Effector CD8-positive, alpha-beta T cell (primary cell): ENCODE results near the gene RAPGEF2.
"Not testable (repeated sequence)": the region's sequence is repeated elsewhere in the genome, so short reads cannot be mapped to it uniquely, and the experiment has no call there.

Experiments
- DNase-seq: peaks from one replicate; lab custom pipeline; 2025; lab: John Stamatoyannopoulos, UW
- total RNA-seq, 4 experiments: gene quantifications; one replicate each; lab custom pipeline; 2026; lab: John Stamatoyannopoulos, UW

RAPGEF2 gene, protein sequence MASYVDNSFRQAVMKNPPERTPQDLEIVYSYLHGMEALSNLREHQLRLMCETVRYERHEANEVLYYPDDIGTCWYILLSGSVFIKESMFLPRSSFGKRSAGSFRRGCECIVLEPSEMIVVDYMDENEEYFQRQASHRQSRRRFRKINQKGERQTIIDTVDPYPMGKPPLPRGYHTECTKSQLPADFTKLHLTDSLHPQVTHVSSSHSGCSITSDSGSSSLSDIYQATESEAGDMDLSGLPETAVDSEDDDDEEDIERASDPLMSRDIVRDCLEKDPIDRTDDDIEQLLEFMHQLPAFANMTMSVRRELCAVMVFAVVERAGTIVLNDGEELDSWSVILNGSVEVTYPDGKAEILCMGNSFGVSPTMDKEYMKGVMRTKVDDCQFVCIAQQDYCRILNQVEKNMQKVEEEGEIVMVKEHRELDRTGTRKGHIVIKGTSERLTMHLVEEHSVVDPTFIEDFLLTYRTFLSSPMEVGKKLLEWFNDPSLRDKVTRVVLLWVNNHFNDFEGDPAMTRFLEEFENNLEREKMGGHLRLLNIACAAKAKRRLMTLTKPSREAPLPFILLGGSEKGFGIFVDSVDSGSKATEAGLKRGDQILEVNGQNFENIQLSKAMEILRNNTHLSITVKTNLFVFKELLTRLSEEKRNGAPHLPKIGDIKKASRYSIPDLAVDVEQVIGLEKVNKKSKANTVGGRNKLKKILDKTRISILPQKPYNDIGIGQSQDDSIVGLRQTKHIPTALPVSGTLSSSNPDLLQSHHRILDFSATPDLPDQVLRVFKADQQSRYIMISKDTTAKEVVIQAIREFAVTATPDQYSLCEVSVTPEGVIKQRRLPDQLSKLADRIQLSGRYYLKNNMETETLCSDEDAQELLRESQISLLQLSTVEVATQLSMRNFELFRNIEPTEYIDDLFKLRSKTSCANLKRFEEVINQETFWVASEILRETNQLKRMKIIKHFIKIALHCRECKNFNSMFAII (N-terminal part only)
- 104 to 180 (median 143) reads per million in 4 experiments for total RNA-seq

DNA sequence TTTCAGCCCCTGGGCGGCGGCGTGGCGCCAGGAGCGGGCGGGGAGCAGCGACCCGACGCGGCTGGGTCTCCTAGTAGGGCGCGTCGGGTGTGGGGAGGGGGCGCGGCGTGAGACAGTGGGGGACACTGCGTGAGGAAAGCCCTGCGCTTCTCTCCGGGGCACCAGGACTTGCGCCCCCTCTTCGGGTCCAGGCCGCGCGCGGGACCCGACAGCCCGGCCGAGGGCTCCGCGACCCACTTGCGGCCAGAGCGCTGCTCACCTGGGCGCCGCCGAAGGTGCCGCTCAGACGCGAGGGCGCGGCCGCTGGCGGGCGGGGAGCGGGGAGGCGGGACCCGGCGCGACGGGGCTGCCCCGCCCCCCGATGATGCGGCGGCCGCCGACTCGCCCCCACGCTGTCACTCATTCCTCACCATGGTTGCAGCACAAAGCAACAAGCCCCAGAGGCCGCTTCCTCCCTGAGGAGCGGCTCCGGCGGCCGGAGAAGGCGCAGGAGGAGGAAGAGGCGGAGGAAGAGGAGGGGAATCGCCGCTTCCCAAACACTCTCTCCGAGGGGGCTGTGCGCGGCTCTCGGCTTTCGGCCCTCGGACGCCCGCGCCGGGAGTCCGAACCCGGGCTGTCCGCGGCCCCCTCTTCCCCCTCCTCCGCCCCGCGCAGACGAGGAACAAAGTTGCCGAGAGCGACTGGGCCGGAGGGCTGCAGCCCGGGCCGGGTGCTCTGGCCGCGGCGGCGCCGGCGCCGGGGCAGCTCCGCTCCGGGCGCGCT, at the start of gene RAPGEF2:
TSS of gene RAPGEF2 (plus strand) at position 458 of the 762 bp plus-strand sequence. CDS start 1,084 bp downstream, outside the sequence.
- DNase-seq: peak; percentile 73

- no peak for DNase-seq
Measured at GRCh38 chr4:159055833-159056232, 47.0 kb upstream of the RAPGEF2 start.

DNA sequence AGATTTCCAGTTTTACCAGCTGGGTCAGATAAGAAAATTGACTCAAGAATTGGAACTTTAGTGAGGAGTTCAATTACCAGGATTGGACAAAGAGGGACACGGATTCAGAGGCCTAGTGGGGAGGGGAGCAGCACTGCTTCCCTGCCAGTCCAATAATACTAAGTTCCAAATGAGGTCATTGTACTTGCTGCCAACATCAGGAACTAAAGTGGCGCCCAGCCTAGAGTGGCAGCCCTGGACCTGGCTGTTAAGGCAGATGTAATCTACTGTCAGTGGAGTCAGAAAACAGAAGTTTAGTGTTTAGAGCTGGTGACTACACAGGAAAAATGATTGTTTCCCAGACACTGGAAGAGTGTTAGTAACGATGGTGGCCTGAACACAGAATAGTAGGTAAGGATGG, 42.7 kb upstream of the RAPGEF2 start:
- no peak for DNase-seq

DNA sequence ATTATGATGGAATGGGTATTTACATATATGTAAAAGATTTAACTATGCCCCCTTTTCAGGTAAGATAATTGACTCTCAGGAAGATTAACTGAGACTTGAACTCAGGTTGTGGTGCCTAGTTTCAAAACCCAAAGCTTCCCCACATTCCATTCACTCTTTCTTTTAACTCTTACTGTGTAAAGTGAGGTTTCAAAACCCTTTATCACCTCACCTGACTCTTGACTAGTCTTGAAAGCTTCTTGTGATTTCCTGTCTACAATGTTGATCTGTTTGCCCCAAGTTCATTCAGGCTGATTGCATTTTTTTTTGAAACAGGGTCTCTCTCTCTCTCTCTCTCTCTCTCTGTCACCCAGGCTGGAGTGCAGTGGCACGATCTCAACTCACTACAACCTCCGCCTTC, 40.5 kb upstream of the RAPGEF2 start:
- no peak for DNase-seq

GRCh38 chr4:159065513-159066240, 37.2 kb upstream of the RAPGEF2 start:
- no peak for DNase-seq

DNA sequence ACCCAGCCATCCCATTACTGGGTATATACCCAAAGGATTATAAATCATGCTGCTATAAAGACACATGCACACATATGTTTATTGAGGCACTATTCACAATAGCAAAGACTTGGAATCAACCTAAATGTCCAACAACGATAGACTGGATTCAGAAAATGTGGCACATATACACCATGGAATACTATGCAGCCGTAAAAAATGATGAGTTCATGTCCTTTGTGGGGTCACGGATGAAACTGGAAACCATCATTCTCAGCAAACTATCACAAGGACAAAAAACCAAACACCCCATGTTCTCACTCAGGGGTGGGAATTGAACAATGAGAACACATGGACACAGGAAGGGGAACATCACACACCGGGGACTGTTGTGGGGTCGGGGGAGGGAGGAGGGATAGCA, 34.7 kb upstream of the RAPGEF2 start:
- not testable (repeated sequence) for DNase-seq

- no peak for DNase-seq
Measured at GRCh38 chr4:159069922-159070321, 33.0 kb upstream of the RAPGEF2 start.

DNA sequence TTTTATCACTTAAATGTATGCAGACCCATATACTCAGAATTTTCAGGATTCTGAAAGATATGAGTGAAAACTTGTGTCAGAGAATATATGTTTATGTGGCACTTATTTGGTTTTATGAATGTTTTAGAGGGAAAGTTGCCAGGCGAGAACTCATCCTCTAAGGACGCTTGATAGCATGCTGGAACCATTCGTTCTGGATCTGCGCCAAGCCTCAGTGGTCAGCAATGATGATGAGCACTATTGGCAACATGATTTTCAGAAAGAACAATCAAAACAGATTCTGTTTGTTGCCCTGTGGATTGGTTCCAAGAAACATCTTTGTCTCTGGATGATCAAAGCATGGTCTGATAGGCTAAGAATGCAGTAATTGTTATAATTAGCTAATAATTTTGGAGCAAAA, 32.1 kb upstream of the RAPGEF2 start:
- DNase-seq: no peak

DNA sequence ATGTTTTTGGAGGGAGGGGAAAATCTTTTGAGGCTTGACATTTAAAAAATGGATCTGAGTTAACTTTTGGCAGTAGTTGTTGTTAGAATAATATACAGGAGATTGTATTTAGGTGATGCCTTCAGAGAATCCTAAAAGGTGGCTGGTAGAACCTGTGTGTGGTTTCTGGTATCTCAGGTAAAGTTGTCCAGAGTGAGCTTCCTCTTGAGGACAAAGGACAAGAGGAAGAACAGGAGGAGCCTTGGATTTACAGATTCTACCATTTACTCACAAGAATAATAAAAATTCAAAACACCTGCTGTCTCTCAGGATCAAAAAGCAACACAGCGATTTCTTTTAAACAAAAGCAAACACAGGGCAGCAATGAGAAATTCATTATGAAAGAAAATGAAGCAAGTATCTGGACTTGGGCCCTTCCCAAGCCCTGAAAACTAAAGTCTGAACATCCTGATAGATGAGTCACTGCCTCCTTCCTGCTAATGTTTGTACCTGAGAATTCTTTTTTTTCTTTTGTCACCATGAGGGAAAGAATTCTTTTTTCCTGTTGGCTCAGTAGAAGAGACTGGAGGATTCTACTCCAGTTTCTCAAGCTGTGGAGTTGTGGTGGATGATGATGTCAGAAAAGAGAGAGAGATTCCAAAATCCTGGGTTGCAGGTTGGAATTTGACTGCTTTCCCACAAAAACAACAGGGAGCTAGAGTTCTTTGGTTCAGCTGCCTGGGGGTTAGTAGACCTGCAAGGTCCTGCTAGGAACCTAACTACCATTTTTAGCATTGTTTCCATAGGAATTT, 31.5 kb upstream of the RAPGEF2 start:
- DNase-seq: no peak

DNA sequence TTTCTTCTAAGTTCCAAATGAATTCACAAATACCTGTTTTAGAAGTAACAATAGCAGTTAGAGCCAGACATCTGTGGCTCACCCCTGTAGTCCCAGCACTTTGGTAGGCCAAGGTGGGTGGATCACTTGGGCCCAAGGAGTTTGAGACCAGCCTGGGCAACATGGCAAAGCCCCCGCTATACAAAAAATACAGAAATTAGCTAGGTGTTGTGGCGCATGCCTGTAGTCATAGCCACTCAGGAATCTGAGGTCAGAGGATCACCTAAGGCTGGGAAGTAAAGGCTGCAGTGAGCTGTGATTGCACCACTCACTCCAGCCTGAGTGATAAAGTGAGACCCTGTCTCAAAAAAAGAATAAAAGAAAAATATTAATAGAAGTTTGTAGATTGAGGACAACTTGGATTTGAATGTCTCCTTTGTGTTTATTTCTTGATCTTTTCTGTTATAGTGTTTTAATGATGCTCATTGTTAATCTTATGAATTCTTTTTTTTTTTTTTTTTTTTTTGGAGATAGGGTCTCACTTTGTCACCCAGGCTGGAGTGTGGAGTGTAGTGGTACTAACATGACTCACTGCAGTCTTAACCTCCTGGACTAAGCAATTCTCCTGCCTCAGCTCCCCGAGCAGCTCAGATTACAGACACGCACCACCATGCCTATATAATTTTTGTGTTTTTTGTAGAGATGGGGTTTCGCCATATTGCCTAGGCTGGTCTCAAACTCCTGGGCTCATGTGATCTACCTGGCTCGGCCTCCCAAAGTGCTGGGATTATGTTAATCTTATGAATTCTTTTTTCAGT, 30.7 kb upstream of the RAPGEF2 start:
- DNase-seq: no peak

DNA sequence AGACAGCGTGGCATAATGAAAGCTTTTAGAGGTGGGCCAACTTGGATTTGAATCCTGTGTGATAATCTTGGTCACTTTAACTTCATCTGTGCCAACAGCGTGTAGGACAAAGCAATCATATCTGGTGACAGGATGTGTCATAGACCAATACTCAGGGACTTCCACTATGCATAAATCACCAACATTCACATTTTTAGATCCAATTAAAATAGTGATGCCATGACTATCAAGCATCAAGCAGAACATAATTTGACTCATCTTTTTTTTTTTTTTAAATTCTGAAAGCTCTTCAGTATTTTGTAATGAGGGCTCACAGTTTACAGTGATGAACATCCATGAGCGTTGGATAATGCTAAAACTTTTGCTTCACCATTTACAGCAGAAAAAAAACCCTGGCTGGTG, 27.3 kb upstream of the RAPGEF2 start:
- no peak for DNase-seq

- not testable (repeated sequence) for DNase-seq
Measured at GRCh38 chr4:159077018-159077417, 25.9 kb upstream of the RAPGEF2 start.

DNA sequence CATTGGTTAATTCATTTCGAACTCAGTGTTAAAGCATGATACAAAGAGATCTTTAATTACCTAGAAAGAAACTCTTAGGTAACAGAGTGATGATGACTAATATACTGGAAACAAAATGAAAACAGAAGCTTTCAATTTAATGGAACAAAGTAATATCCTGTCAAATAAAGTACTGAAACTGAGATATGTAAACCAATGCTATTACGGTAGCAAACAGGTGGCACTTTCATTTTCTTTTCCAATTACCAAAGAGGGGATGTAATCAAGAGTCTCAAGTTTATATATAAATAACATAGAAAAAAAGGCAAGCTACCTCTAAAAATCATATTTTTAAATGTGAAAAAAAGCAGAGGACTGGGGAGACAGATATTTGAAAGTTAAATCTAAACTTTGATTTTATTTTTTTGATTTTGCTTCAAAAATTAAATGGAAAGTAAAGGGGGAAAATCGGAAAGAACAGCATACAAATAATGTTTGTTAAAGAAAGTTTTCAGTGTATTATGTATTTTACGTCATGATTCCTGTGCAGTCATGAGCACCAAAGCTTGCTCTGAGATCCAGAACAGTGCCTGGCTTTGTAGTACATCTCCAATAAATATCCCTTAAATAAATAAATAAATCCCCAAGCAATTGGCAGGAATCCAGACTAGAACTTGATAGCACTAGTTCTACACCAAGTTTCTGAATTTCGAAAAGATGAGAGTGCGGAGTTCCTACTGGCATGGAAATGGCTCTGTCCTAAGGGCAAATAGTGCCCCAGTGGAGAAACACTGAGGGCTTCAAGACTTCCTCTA, 25.0 kb upstream of the RAPGEF2 start:
- DNase-seq: no peak

- DNase-seq: no peak
Measured at GRCh38 chr4:159079074-159079473, 23.8 kb upstream of the RAPGEF2 start.

- no peak for DNase-seq
Measured at GRCh38 chr4:159086606-159087005, 16.3 kb upstream of the RAPGEF2 start.

- no peak for DNase-seq
Measured at GRCh38 chr4:159090255-159090654, 12.6 kb upstream of the RAPGEF2 start.

- DNase-seq: not testable (repeated sequence)
Measured at GRCh38 chr4:159094156-159094555, 8.7 kb upstream of the RAPGEF2 start.

GRCh38 chr4:159096434-159096833, 6.4 kb upstream of the RAPGEF2 start:
- no peak for DNase-seq

DNA sequence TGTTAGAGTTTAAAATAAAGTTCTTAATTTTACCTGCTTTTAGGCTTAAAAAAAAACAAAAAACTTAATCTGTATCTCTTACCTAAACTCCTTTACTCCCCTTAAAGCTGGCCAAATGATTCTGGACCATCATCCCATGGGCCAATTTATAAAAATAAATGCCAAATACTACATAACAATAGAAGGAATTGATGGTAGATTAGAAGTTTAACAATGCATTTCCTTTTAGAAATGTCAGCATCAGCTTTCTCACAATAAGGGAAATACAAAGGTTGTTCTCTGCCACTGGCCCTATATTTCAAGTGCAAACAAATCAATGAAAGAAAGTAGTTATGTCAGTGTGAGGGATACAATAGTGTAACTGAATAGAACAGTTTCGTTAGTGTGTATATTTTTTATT, 5.7 kb upstream of the RAPGEF2 start:
- no peak for DNase-seq
